SU-DHL-6 (cell line): ENCODE measurements around the gene RGS6.

ENCODE experiments used
- EZH2phosphoT487 ChIP-seq: fragments of 200-600 bp; sonication (generic), shearing (Covaris generic); conservative IDR thresholded peaks from 2 replicates; pipeline ENCODE4 v1.6.1; 2018; ENCODE audit warnings: mild to moderate bottlenecking, antibody characterized with exemption, low read length, moderate library complexity, mixed read lengths
- TF ChIP-seq, protein P1 (sequence below): fragments of 200-600 bp; sonication (generic); IDR thresholded peaks from one replicate; pipeline ENCODE4 v1.5.1; 2017; ENCODE audit warnings: antibody characterized with exemption, mild to moderate bottlenecking, low read length, moderate library complexity; ENCODE audit not compliant: insufficient read depth, poor library complexity, severe bottlenecking

DNA sequence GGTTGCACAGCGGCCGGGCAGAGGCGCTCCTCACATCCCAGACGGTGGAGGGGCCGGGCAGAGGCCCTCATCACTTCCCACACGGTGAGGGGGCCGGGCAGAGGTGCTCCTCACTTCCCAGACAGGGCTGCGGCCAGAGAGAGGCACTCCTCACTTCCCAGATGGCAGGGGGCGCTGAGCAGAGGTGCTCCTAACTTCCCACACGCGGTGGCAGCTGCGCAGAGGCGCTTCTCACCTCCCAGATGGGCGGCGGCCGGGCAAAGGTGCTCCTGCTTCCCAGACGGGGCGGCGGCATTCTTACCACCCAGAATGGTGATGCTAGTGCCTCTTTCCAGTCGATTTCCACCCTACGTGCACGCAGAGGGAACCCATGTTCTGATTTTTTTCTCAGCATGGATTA is 304.4 kb downstream of the RGS6 start:
- TF ChIP-seq, protein P1, sequence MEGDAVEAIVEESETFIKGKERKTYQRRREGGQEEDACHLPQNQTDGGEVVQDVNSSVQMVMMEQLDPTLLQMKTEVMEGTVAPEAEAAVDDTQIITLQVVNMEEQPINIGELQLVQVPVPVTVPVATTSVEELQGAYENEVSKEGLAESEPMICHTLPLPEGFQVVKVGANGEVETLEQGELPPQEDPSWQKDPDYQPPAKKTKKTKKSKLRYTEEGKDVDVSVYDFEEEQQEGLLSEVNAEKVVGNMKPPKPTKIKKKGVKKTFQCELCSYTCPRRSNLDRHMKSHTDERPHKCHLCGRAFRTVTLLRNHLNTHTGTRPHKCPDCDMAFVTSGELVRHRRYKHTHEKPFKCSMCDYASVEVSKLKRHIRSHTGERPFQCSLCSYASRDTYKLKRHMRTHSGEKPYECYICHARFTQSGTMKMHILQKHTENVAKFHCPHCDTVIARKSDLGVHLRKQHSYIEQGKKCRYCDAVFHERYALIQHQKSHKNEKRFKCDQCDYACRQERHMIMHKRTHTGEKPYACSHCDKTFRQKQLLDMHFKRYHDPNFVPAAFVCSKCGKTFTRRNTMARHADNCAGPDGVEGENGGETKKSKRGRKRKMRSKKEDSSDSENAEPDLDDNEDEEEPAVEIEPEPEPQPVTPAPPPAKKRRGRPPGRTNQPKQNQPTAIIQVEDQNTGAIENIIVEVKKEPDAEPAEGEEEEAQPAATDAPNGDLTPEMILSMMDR: no peak
- TF ChIP-seq EZH2phosphoT487: no peak
